ENCODE measurements around the gene MAMDC4. TPM values are rescaled to one million over a fixed set of nuclear protein-coding genes. Genes with fewer than 3 reads are reported as not detected.

Gene MAMDC4
- total and polyA plus RNA-seq, 2 of the 13 experiments (the other 11 are each of a cell fraction or from before 2014, with no cell fraction given), result 6.0 to 6.8 TPM

GRCh38 chr9:136886610-136887597 is 34.8 kb downstream of the MAMDC4 start (continued):
- TF ChIP-seq STAT6 (CRISPR knock-in tag; IDR thresholded peaks at IDR 0.05; ENCODE audit: borderline replicate concordance) (no peak), MBNL3 (CRISPR knock-in tag; conservative IDR thresholded peaks at IDR 0.05) (no peak), MAF1 (CRISPR knock-in tag; IDR thresholded peaks at IDR 0.05; ENCODE audit: borderline replicate concordance) (no peak), ZNF800 (CRISPR knock-in tag; IDR thresholded peaks at IDR 0.05) (no peak), CC2D1A (CRISPR knock-in tag; IDR thresholded peaks at IDR 0.05) (no peak), ZNF572 (CRISPR knock-in tag; IDR thresholded peaks at IDR 0.05) (no peak), HES4 (CRISPR knock-in tag; IDR thresholded peaks at IDR 0.05; ENCODE audit: borderline replicate concordance) (no peak; the same call in 1 of the 2 replicates), BCL3 (CRISPR knock-in tag; IDR thresholded peaks at IDR 0.05) (peak; percentile 43; the same call in 1 of the 2 replicates), CCDC6 (CRISPR knock-in tag; IDR thresholded peaks at IDR 0.05) (no peak), ZNF563 (CRISPR knock-in tag; IDR thresholded peaks at IDR 0.05) (0 out of 2 replicates have a peak, but pooled peaks have one; percentile 38), ZFYVE20 (CRISPR knock-in tag; IDR thresholded peaks at IDR 0.05; ENCODE audit: borderline replicate concordance, low read depth) (no peak), PCBP1 (IDR thresholded peaks at IDR 0.05; ENCODE audit: borderline replicate concordance, low read depth, low read length) (no peak), TFE3 (CRISPR knock-in tag; IDR thresholded peaks at IDR 0.05) (no peak), SP4 (CRISPR knock-in tag; IDR thresholded peaks at IDR 0.05) (no peak), ZNF333 (CRISPR knock-in tag; IDR thresholded peaks at IDR 0.05; ENCODE audit: borderline replicate concordance) (no peak), TBL1XR1 (IDR thresholded peaks at IDR 0.05; ENCODE audit: borderline replicate concordance, low read length, partially characterized antibody) (no peak), SIX4 (CRISPR knock-in tag; IDR thresholded peaks at IDR 0.05) (no peak), MAX (IDR thresholded peaks at IDR 0.05) (no peak), SMAD1 (CRISPR knock-in tag; IDR thresholded peaks at IDR 0.05; ENCODE audit: borderline replicate concordance, low read depth) (no peak; the same call in 1 of the 2 replicates)
